Measurements from ENCODE around the gene ATP10A. TPM values are rescaled to one million over a fixed set of nuclear protein-coding genes. Genes with fewer than 3 reads are reported as not detected.

ATP10A gene
- total RNA-seq, 1 experiment from 2014 or later: not detected

DNA sequence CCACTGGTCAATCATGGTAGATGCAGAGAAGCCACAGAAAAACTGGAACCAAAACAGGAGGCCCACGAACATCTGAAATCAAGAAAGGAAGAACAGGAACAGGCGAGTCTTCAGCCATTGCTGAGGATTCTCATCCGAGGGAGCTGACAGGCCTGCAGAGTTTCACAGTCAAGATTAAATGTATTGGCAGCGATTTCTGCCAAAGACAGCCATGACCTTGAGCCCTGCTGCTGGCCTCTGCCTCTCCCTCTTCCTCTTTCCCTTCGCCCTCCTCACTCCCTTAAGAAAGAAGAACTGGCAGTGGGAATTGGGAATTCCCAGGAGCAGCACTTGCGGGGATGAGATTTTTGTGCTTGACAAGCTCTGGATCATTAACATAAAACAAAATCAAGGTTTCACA lies 179.7 kb downstream of the ATP10A start:
- 0 out of 2 replicates have a peak, but pooled peaks cover 2% of the 10 kb centered on the region for H3K9me3 ChIP-seq
- ChIA-PET CTCF (interaction anchor here (1.3 kb wide), 1 partner anchor 175 kb away, joined by 4 read pairs; no protein-coding TSS in a partner anchor), POLR2A (no interaction called here)
- no peaks in the 10 kb centered on the region for H3K36me3 ChIP-seq (ENCODE audit: control insufficient read depth, insufficient read depth, low read length)
- no peak for DNase-seq
- Mint-ChIP-seq H3K36me3 (ENCODE audit: insufficient read depth, unreplicated experiment) (no peaks in the 10 kb centered on the region), H3K27me3 (ENCODE audit: insufficient read depth, unreplicated experiment) (no peaks in the 10 kb centered on the region), H3K9me3 (ENCODE audit: unreplicated experiment) (no peaks in the 10 kb centered on the region), H3K27ac (ENCODE audit: unreplicated experiment) (no peak overlapping the region), H3K4me3 (ENCODE audit: unreplicated experiment) (no peak overlapping the region), H3K4me1 (ENCODE audit: low read depth, unreplicated experiment) (peaks cover 6% of the 10 kb centered on the region)
- intact Hi-C loops (cut with micrococcal nuclease; ENCODE audit: unreplicated experiment): no loop called here
- BruUV-seq (replicated peaks): no TSS peak
- no peak overlapping the region for H3K4me3 ChIP-seq (ENCODE audit: low read depth, low read length)
- no peak for TF ChIP-seq CTCF (IDR thresholded peaks at IDR 0.05; ENCODE audit: insufficient read depth in 1 of 2, low read depth in 1 of 2, low read length in 1 of 2, severe bottlenecking in 1 of 2, unreplicated experiment in 1 of 2)
- no peaks in the 10 kb centered on the region for H3K27me3 ChIP-seq (replicated peaks; ENCODE audit: control insufficient read depth, insufficient read depth, low read length)
- H3K4me1 ChIP-seq: peaks cover 10% of the 10 kb centered on the region

DNA sequence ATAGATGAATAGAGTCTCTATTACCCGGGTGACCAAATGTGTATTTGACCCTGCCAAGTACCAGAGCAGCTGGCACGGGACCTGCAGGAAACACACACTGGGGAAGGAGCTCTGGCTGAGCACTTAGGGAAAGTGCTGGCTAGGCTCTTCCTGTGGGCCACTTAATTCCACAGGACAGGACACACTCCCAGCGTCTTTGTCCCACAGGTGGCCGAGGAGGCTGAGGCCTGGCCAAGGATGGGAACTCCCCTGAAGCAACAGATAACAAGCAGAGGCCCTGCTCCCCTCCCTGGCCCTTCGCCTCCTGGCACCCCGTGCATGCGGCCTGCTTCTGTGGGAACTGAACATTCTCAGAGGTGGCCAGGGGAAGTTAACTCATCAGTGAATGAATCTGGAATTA lies 180.8 kb downstream of the ATP10A start:
- Mint-ChIP-seq H3K4me1 (ENCODE audit: low read depth, unreplicated experiment) (peaks cover 6% of the 10 kb centered on the region), H3K4me3 (ENCODE audit: unreplicated experiment) (no peak overlapping the region)
- intact Hi-C loops (cut with micrococcal nuclease; ENCODE audit: unreplicated experiment): no loop called here

DNA sequence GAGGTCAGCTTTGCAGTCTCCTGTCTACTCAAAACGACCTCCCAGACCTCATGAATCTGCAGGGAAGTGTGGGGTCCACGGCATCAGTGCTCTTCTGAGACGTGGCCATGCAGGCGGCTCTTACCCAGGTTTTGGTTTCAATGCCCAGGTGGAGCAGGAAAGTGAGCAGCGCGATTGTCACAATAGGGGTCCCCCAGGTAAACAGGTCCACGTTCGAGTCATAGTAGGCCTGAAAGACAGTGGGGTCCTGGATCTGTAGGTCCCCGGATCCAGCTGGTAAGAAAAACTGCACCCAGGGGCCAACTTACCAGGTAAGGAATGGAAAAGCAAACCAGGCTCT lies 182.5 kb downstream of the ATP10A start:
- Histone ChIP-seq H3K4me1 (peaks cover 10% of the 10 kb centered on the region; the same call in 1 of the 2 replicates), H3K27me3 (replicated peaks; ENCODE audit: control insufficient read depth, insufficient read depth, low read length) (no peaks in the 10 kb centered on the region), H3K4me3 (ENCODE audit: low read depth, low read length) (no peak overlapping the region), H3K36me3 (ENCODE audit: control insufficient read depth, insufficient read depth, low read length) (no peaks in the 10 kb centered on the region), H3K9me3 (0 out of 2 replicates have a peak, but pooled peaks cover 2% of the 10 kb centered on the region)
- CTCF ChIA-PET: no interaction called here
- H3K4me1 Mint-ChIP-seq (ENCODE audit: low read depth, unreplicated experiment): no peaks in the 10 kb centered on the region
- no peaks in the 10 kb centered on the region for H3K36me3 Mint-ChIP-seq (ENCODE audit: insufficient read depth, unreplicated experiment)
- no peaks in the 10 kb centered on the region for H3K9me3 Mint-ChIP-seq (ENCODE audit: unreplicated experiment)
- no peak overlapping the region for H3K27ac Mint-ChIP-seq (ENCODE audit: unreplicated experiment)
- POLR2A ChIA-PET: no interaction called here
- no peaks in the 10 kb centered on the region for H3K27me3 Mint-ChIP-seq (ENCODE audit: insufficient read depth, unreplicated experiment)
- no TSS peak for BruUV-seq (replicated peaks)
- no peak overlapping the region for H3K4me3 Mint-ChIP-seq (ENCODE audit: unreplicated experiment)
- DNase-seq: no peak
- intact Hi-C loops (cut with micrococcal nuclease; ENCODE audit: unreplicated experiment): no loop called here
- TF ChIP-seq CTCF (IDR thresholded peaks at IDR 0.05; ENCODE audit: insufficient read depth in 1 of 2, low read depth in 1 of 2, low read length in 1 of 2, severe bottlenecking in 1 of 2, unreplicated experiment in 1 of 2): no peak

More for the DNA sequence above, 180.8 kb downstream of the ATP10A start:
- no peak for TF ChIP-seq CTCF (IDR thresholded peaks at IDR 0.05; ENCODE audit: insufficient read depth in 1 of 2, low read depth in 1 of 2, low read length in 1 of 2, severe bottlenecking in 1 of 2, unreplicated experiment in 1 of 2)
- Histone ChIP-seq H3K36me3 (ENCODE audit: control insufficient read depth, insufficient read depth, low read length) (no peaks in the 10 kb centered on the region), H3K27me3 (replicated peaks; ENCODE audit: control insufficient read depth, insufficient read depth, low read length) (no peaks in the 10 kb centered on the region), H3K4me3 (ENCODE audit: low read depth, low read length) (no peak overlapping the region), H3K9me3 (0 out of 2 replicates have a peak, but pooled peaks cover 2% of the 10 kb centered on the region), H3K4me1 (peaks cover 10% of the 10 kb centered on the region)
- no peaks in the 10 kb centered on the region for H3K9me3 Mint-ChIP-seq (ENCODE audit: unreplicated experiment)
- CTCF ChIA-PET: interaction anchor here (1.5 kb wide), 1 partner anchor 10 kb away, joined by 4 read pairs; no protein-coding TSS in a partner anchor
- POLR2A ChIA-PET: no interaction called here
- no peak for DNase-seq
- H3K27me3 Mint-ChIP-seq (ENCODE audit: insufficient read depth, unreplicated experiment): no peaks in the 10 kb centered on the region
- no TSS peak for BruUV-seq (replicated peaks)
- H3K27ac Mint-ChIP-seq (ENCODE audit: unreplicated experiment): no peak overlapping the region
- no peaks in the 10 kb centered on the region for H3K36me3 Mint-ChIP-seq (ENCODE audit: insufficient read depth, unreplicated experiment)

Measured in Caco-2 (cell line).